A549 (cell line): ENCODE results near the gene CAMTA1. TPM values are rescaled to one million over a fixed set of nuclear protein-coding genes. Genes with fewer than 3 reads are reported as not detected.

Experiments used
- ATAC-seq, 2 experiments: fragments of 200-7000 bp in 1 of 2; fragments of >200 bp in 1 of 2; cut with Nextera tagmentation in 1 of 2; cut with Tn5 transposase in 1 of 2; 3 replicates each; pipeline versions ENCODE4 v1.8.0 to v1.9.1; 2018 to 2020; ENCODE audit warnings: mild to moderate bottlenecking in 1 of 2, moderate library complexity in 1 of 2
- CTCF ChIA-PET: fragments of 300-600 bp; sonication (Branson Sonifier 250); formaldehyde crosslinking; extraction: SDS; loops from one replicate; lab custom pipeline; 2021; ENCODE audit warnings: antibody characterized with exemption, inconsistent platforms; lab: Yijun Ruan, JAX
- POLR2A ChIA-PET: fragments of 350-600 bp; formaldehyde crosslinking; extraction: SDS; loops from one replicate; lab custom pipeline; 2021; ENCODE audit warnings: antibody characterized with exemption, inconsistent platforms; lab: Yijun Ruan, JAX
- DNase-seq, 2 experiments: peaks; one replicate each; pipeline versions ENCODE4 v3.0.0 to v3.0.0-alpha.2; 2011 to 2016; ENCODE audit warnings: low read depth in 1 of 2, low spot score in 1 of 2
- FAIRE-seq: peaks from 2 replicates; lab custom pipeline; 2011; peaks lifted over from hg19 to GRCh38; lab: Jason Lieb, UNC
- H3K27ac ChIP-seq, 2 experiments: fragments of >200 bp; sonication (Bioruptor Twin); formaldehyde crosslinking; 3 replicates each; pipeline ENCODE4 v1.5.1; 2016 to 2017
- H3K4me1 ChIP-seq: fragments of >200 bp; sonication (Bioruptor Twin); formaldehyde crosslinking; 3 replicates; pipeline ENCODE4 v1.6.1; 2016
- H3K4me2 ChIP-seq: fragments of >200 bp; sonication (Bioruptor Twin); formaldehyde crosslinking; 3 replicates; pipeline ENCODE4 v1.6.1; 2016
- H3K4me3 ChIP-seq: fragments of >200 bp; sonication (Bioruptor Twin); formaldehyde crosslinking; 3 replicates; pipeline ENCODE4 v1.5.1; 2016
- H3K9me3 ChIP-seq: fragments of >200 bp; sonication (Bioruptor Twin); formaldehyde crosslinking; 3 replicates; pipeline ENCODE4 v1.6.1; 2016
- BCL3 ChIP-seq: fragments of >200 bp; sonication (Bioruptor Twin); formaldehyde crosslinking; IDR thresholded peaks from 3 replicates; pipeline ENCODE4 v1.6.1; 2016
- BHLHE40 ChIP-seq: IDR thresholded peaks from 2 replicates; pipeline ENCODE4 v1.6.1; 2012; ENCODE audit warnings: low read depth, low read length, inconsistent platforms
- CEBPB ChIP-seq, 2 experiments: fragments of >200 bp in 1 of 2; sonication (Bioruptor Twin) in 1 of 2; formaldehyde crosslinking in 1 of 2; IDR thresholded peaks; 2 replicates each; pipeline ENCODE4 v1.6.1; 2012 to 2016
- ELK1 ChIP-seq: fragments of 150-350 bp; IDR thresholded peaks from 2 replicates; pipeline ENCODE4 v1.6.1; 2014; ENCODE audit warnings: low read depth, mild to moderate bottlenecking, low read length
- ESRRA ChIP-seq: fragments of 150-350 bp; IDR thresholded peaks from 2 replicates; pipeline ENCODE4 v1.6.1; 2014; ENCODE audit warnings: mild to moderate bottlenecking, low read length, borderline replicate concordance
- HEYL ChIP-seq: fragments of 250-450 bp; sonication (Bioruptor Pico); IDR thresholded peaks from 2 replicates; pipeline ENCODE4 v1.8.0; 2021; ENCODE audit warnings: mild to moderate bottlenecking, moderate library complexity
- HOXB13 ChIP-seq: fragments of 250-450 bp; sonication (Bioruptor Pico); IDR thresholded peaks from 2 replicates; pipeline ENCODE4 v1.5.0; 2020; ENCODE audit warnings: low read depth, mild to moderate bottlenecking, moderate library complexity
- KDM5A ChIP-seq: fragments of 200-600 bp; sonication (generic); IDR thresholded peaks from 2 replicates; pipeline ENCODE4 v1.6.1; 2016; ENCODE audit warnings: antibody characterized with exemption, mild to moderate bottlenecking
- MAFK ChIP-seq: fragments of 450-650 bp; IDR thresholded peaks from 2 replicates; pipeline ENCODE4 v1.6.1; 2014; ENCODE audit not compliant: partially characterized antibody
- MYC ChIP-seq: IDR thresholded peaks from 2 replicates; pipeline ENCODE4 v1.6.1; 2012; ENCODE audit warnings: mild to moderate bottlenecking, inconsistent platforms, low read length, improper control_type of control experiment, borderline replicate concordance
- RARB ChIP-seq: fragments of 250-450 bp; sonication (Bioruptor Pico); IDR thresholded peaks from 2 replicates; pipeline ENCODE4 v1.8.0; 2021; ENCODE audit warnings: mild to moderate bottlenecking, moderate library complexity
- RCOR1 ChIP-seq: fragments of 150-350 bp; IDR thresholded peaks from 2 replicates; pipeline ENCODE4 v1.6.1; 2014; ENCODE audit warnings: antibody characterized with exemption, low read length, low read depth
- RFX5 ChIP-seq: fragments of 450-650 bp; IDR thresholded peaks from 2 replicates; pipeline ENCODE4 v1.7.1; 2014; ENCODE audit warnings: antibody characterized with exemption, mild to moderate bottlenecking, moderate library complexity
- ZC3H11A ChIP-seq: fragments of 450-650 bp; IDR thresholded peaks from 2 replicates; pipeline ENCODE4 v1.6.1; 2014; ENCODE audit warnings: antibody characterized with exemption, mild to moderate bottlenecking
- WGBS: methylation state at CpG from one replicate; pipeline ENCODE4 v1.1.6; 2017; ENCODE audit errors: missing lambda C conversion rate; 5-methylcytosine and 5-hydroxymethylcytosine counted together
- polyA plus RNA-seq, 4 experiments: library from polyadenylated mRNA; depleted of rRNA in 3 of 4; stranded (reverse); fragments of >200 nt; fragmentation: RNase III in 1 of 4; extraction: RNeasy Plus Mini Kit Qiagen cat#74134 plus additional on column Dnase treatment in 1 of 4; gene quantifications; 2 replicates in 3 of 4; 3 replicates in 1 of 4; pipeline ENCODE4 v1.2.3, GENCODE V29; 2011 to 2017
- TF ChIP-seq, protein P1 (sequence below): fragments of 200-600 bp; sonication (generic); IDR thresholded peaks from 2 replicates; pipeline ENCODE4 v1.6.1; 2016; ENCODE audit warnings: antibody characterized with exemption, mild to moderate bottlenecking, moderate library complexity
- TF ChIP-seq, protein P2 (sequence below): fragments of >200 bp; sonication (Bioruptor Twin); formaldehyde crosslinking; IDR thresholded peaks from 3 replicates; pipeline ENCODE4 v1.5.1; 2016
- TF ChIP-seq, protein P3 (sequence below): IDR thresholded peaks from 2 replicates; pipeline ENCODE4 v1.6.1; 2012; ENCODE audit warnings: low read depth, borderline replicate concordance
- TF ChIP-seq, protein P4 (sequence below): IDR thresholded peaks from 2 replicates; pipeline ENCODE4 v1.6.1; 2012

CAMTA1 gene
- polyA plus RNA-seq, 2 of the 4 experiments (the other 2 are of a cell fraction): 58.8 to 75.0 TPM

DNA sequence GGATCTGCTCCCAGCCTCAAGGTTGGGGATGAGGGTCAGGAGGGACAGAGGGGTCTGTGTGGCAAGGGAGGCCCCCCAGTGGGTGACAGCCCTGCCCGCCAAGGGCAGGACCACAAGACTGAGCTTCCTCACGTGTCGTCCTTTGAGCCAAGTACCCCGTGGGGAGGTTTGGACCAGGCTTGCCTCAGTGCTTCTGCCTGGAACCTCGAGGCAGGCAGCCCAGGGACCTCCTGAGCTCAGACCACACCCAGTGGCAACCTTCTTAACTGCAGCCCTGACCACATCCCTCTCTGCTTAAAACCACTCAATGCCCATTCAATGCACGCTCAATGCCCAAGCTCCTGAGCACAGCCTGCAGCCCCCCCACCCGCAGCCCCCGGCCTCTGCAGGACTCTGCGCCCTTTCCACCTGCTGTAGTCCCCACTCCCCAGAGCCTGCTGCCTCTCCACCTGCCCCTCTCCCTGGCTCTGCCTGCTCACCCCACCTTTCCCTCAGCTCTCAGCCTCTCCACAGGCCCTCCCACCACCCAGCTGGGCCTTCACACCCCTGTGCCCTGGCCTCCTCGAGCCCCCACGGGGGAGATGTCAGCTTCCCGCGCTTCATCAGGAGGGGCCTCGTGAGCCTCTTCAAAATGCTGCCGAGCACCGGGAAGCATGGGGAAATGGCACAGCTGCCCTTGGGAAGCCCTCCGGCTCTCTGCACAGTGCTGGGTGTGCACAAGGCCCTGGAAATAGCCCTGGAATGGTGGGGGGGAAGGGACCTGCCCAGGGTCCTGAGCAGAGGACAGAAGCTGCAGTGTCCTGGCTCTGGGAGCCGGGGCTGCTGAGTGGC lies 856.5 kb downstream of the CAMTA1 start:
- H3K9me3 ChIP-seq: no peaks in the 10 kb centered on the region
- peak overlapping the region; percentile 40 to 92; a peak in 4 of 6 replicates for H3K27ac ChIP-seq
- TF ChIP-seq KDM5A: no peak
- TF ChIP-seq RFX5: no peak
- no peak for TF ChIP-seq CEBPB (IDR thresholded peaks at IDR 0.05)
- no peak for TF ChIP-seq ESRRA
- no peak for TF ChIP-seq HOXB13 (CRISPR knock-in tag)
- TF ChIP-seq, protein P1, sequence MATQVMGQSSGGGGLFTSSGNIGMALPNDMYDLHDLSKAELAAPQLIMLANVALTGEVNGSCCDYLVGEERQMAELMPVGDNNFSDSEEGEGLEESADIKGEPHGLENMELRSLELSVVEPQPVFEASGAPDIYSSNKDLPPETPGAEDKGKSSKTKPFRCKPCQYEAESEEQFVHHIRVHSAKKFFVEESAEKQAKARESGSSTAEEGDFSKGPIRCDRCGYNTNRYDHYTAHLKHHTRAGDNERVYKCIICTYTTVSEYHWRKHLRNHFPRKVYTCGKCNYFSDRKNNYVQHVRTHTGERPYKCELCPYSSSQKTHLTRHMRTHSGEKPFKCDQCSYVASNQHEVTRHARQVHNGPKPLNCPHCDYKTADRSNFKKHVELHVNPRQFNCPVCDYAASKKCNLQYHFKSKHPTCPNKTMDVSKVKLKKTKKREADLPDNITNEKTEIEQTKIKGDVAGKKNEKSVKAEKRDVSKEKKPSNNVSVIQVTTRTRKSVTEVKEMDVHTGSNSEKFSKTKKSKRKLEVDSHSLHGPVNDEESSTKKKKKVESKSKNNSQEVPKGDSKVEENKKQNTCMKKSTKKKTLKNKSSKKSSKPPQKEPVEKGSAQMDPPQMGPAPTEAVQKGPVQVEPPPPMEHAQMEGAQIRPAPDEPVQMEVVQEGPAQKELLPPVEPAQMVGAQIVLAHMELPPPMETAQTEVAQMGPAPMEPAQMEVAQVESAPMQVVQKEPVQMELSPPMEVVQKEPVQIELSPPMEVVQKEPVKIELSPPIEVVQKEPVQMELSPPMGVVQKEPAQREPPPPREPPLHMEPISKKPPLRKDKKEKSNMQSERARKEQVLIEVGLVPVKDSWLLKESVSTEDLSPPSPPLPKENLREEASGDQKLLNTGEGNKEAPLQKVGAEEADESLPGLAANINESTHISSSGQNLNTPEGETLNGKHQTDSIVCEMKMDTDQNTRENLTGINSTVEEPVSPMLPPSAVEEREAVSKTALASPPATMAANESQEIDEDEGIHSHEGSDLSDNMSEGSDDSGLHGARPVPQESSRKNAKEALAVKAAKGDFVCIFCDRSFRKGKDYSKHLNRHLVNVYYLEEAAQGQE: no peak
- TF ChIP-seq MAFK: no peak
- TF ChIP-seq BHLHE40: no peak
- TF ChIP-seq, protein P2, sequence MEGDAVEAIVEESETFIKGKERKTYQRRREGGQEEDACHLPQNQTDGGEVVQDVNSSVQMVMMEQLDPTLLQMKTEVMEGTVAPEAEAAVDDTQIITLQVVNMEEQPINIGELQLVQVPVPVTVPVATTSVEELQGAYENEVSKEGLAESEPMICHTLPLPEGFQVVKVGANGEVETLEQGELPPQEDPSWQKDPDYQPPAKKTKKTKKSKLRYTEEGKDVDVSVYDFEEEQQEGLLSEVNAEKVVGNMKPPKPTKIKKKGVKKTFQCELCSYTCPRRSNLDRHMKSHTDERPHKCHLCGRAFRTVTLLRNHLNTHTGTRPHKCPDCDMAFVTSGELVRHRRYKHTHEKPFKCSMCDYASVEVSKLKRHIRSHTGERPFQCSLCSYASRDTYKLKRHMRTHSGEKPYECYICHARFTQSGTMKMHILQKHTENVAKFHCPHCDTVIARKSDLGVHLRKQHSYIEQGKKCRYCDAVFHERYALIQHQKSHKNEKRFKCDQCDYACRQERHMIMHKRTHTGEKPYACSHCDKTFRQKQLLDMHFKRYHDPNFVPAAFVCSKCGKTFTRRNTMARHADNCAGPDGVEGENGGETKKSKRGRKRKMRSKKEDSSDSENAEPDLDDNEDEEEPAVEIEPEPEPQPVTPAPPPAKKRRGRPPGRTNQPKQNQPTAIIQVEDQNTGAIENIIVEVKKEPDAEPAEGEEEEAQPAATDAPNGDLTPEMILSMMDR: no peak
- no peak for TF ChIP-seq ZC3H11A
- no peak for TF ChIP-seq RARB (CRISPR knock-in tag)
- no peak for TF ChIP-seq MYC
- TF ChIP-seq, protein P3, sequence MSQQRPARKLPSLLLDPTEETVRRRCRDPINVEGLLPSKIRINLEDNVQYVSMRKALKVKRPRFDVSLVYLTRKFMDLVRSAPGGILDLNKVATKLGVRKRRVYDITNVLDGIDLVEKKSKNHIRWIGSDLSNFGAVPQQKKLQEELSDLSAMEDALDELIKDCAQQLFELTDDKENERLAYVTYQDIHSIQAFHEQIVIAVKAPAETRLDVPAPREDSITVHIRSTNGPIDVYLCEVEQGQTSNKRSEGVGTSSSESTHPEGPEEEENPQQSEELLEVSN: no peak
- TF ChIP-seq, protein P4, sequence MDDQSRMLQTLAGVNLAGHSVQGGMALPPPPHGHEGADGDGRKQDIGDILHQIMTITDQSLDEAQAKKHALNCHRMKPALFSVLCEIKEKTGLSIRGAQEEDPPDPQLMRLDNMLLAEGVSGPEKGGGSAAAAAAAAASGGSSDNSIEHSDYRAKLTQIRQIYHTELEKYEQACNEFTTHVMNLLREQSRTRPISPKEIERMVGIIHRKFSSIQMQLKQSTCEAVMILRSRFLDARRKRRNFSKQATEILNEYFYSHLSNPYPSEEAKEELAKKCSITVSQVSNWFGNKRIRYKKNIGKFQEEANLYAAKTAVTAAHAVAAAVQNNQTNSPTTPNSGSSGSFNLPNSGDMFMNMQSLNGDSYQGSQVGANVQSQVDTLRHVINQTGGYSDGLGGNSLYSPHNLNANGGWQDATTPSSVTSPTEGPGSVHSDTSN: no peak
- TF ChIP-seq ELK1: no peak
- no peak for TF ChIP-seq HEYL
- TF ChIP-seq BCL3: no peak
- no peak for TF ChIP-seq RCOR1
- TF ChIP-seq, all 56 proteins: peak for 0
- 100% methylated on average over 1 of the region's 18 CpGs for WGBS
- ATAC-seq (peak; percentile 73 to 86; a peak in 5 of 6 replicates), DNase-seq (peak in 1 of 2 experiments; percentile 12), FAIRE-seq (no peak)
- Histone ChIP-seq H3K4me2 (no peak overlapping the region), H3K4me3 (no peak overlapping the region), H3K4me1 (peaks cover 5% of the 10 kb centered on the region; the same call in 2 of the 3 replicates)
- ChIA-PET CTCF (interaction anchor here (1.0 to 6.0 kb wide), 2 partner anchors 599 to 757 kb away, joined by 3 to 46 read pairs; no protein-coding TSS in a partner anchor), POLR2A (no interaction called here)
